GM12878 (cell line): ENCODE measurements around the gene GREB1. TPM values are rescaled to one million over a fixed set of nuclear protein-coding genes. Genes with fewer than 3 reads are reported as not detected.

Source experiments
- ATAC-seq: fragments of 200-7000 bp; cut with Tn5 transposase; 3 replicates; pipeline ENCODE4 v1.9.1; 2020; ENCODE audit warnings: mild to moderate bottlenecking, moderate library complexity
- BruUV-seq: library from RNA; stranded (reverse); fragments of 400-500 nt; replicated peaks from 2 replicates; lab custom pipeline; 2021; lab: Mats Ljungman, UMichigan
- CTCF ChIA-PET: fragments of 300-600 bp; sonication (Branson Sonifier 250); formaldehyde crosslinking; extraction: SDS; loops from one replicate; lab custom pipeline; 2021; ENCODE audit warnings: inconsistent platforms; lab: Yijun Ruan, JAX
- POLR2A ChIA-PET: fragments of 350-600 bp; formaldehyde crosslinking; extraction: SDS; loops from one replicate; lab custom pipeline; 2021; ENCODE audit warnings: inconsistent platforms; lab: Charles Lee
- RAD21 ChIA-PET: fragments of 300-600 bp; sonication (Branson Sonifier 250); formaldehyde crosslinking; loops from one replicate; lab custom pipeline; 2023; ENCODE audit warnings: antibody characterized with exemption; ENCODE audit not compliant: unreplicated experiment; lab: Charles Lee
- SMC1A ChIA-PET: fragments of 300-600 bp; sonication (Branson Sonifier 250); formaldehyde crosslinking; loops from one replicate; lab custom pipeline; 2023; ENCODE audit not compliant: unreplicated experiment, uncharacterized antibody; lab: Charles Lee
- DNase-seq: peaks from one replicate; pipeline ENCODE4 v3.0.0-alpha.2; 2011; ENCODE audit warnings: low read depth, low spot score
- FAIRE-seq: peaks from 3 replicates; lab custom pipeline; 2011; peaks lifted over from hg19 to GRCh38; lab: Jason Lieb, UNC
- H2AFZ ChIP-seq: 2 replicates; pipeline ENCODE4 v1.6.0; 2011; ENCODE audit warnings: low read depth, low read length, control low read depth; ENCODE audit not compliant: control insufficient read depth
- H3K27ac ChIP-seq: 2 replicates; pipeline ENCODE4 v1.5.1; 2011; ENCODE audit warnings: control low read depth; ENCODE audit not compliant: control insufficient read depth, insufficient read depth
- H3K27me3 ChIP-seq, 2 experiments: replicated peaks in 1 of 2; 2 replicates each; pipeline versions ENCODE4 v1.6.0 to v1.6.1; 2011; ENCODE audit warnings: low read length in 1 of 2; ENCODE audit not compliant: control insufficient read depth in 2 of 2, insufficient read depth in 2 of 2
- H3K36me3 ChIP-seq, 2 experiments: 2 replicates each; pipeline ENCODE4 v1.5.1; 2011; ENCODE audit warnings: low read length in 1 of 2; ENCODE audit not compliant: control insufficient read depth in 2 of 2, insufficient read depth in 2 of 2
- H3K4me1 ChIP-seq: 2 replicates; pipeline ENCODE4 v1.6.1; 2011; ENCODE audit warnings: mild to moderate bottlenecking, low read length, moderate library complexity, mixed read lengths; ENCODE audit not compliant: control insufficient read depth, insufficient read depth
- H3K4me2 ChIP-seq: 2 replicates; pipeline ENCODE4 v1.6.0; 2011; ENCODE audit warnings: control low read depth; ENCODE audit not compliant: control insufficient read depth, insufficient read depth
- H3K4me3 ChIP-seq: fragments of 200-600 bp; sonication (generic); 2 replicates; pipeline ENCODE4 v1.5.1; 2016
- H3K79me2 ChIP-seq: 2 replicates; pipeline ENCODE4 v1.6.0; 2011; ENCODE audit warnings: low read length; ENCODE audit not compliant: control insufficient read depth, insufficient read depth
- H3K9ac ChIP-seq: 2 replicates; pipeline ENCODE4 v1.8.0; 2011; ENCODE audit warnings: low read length, control low read depth, mixed read lengths; ENCODE audit not compliant: control insufficient read depth, insufficient read depth
- H3K9me3 ChIP-seq: replicated peaks from 3 replicates; pipeline ENCODE4 v1.5.1; 2011; ENCODE audit warnings: mild to moderate bottlenecking, low read length; ENCODE audit not compliant: control insufficient read depth, insufficient read depth
- H4K20me1 ChIP-seq: 2 replicates; pipeline ENCODE4 v1.6.0; 2011; ENCODE audit not compliant: control insufficient read depth, insufficient read depth
- BCL11A ChIP-seq: IDR thresholded peaks from 2 replicates; pipeline ENCODE4 v1.6.1; 2011; ENCODE audit warnings: low read depth, low read length
- BCLAF1 ChIP-seq: fragments of 450-650 bp; IDR thresholded peaks from 2 replicates; pipeline ENCODE4 v1.6.1; 2017; ENCODE audit warnings: antibody characterized with exemption, mild to moderate bottlenecking, moderate library complexity
- CHD2 ChIP-seq: IDR thresholded peaks from 2 replicates; pipeline ENCODE4 v1.6.1; 2011; ENCODE audit warnings: low read depth, low read length, improper control_type of control experiment, borderline replicate concordance
- CTCF ChIP-seq, 3 experiments: IDR thresholded peaks in 2 of 3; conservative IDR thresholded peaks in 1 of 3; 2 replicates each; pipeline ENCODE4 v1.5.1; 2011; ENCODE audit warnings: low read depth in 3 of 3, low read length in 3 of 3, mild to moderate bottlenecking in 3 of 3, control low read depth in 2 of 3, moderate library complexity in 2 of 3, inconsistent platforms in 1 of 3, mixed read lengths in 1 of 3; ENCODE audit not compliant: control insufficient read depth in 2 of 3, insufficient read depth in 1 of 3; ENCODE audit errors: extremely low read depth in 1 of 3
- DPF2 ChIP-seq: fragments of 450-650 bp; IDR thresholded peaks from 2 replicates; pipeline ENCODE4 v1.6.1; 2017; ENCODE audit warnings: mild to moderate bottlenecking
- HDAC6 ChIP-seq: fragments of 200-600 bp; sonication (generic); IDR thresholded peaks from one replicate; pipeline ENCODE4 v1.8.0; 2017; ENCODE audit warnings: antibody characterized with exemption; ENCODE audit not compliant: unreplicated experiment
- NR2C1 ChIP-seq: fragments of 450-650 bp; IDR thresholded peaks from 2 replicates; pipeline ENCODE4 v1.6.1; 2017; ENCODE audit warnings: antibody characterized with exemption, mild to moderate bottlenecking, moderate library complexity
- RAD51 ChIP-seq: fragments of 450-650 bp; IDR thresholded peaks from 2 replicates; pipeline ENCODE4 v1.6.1; 2016; ENCODE audit warnings: moderate library complexity, mild to moderate bottlenecking, inconsistent platforms
- REST ChIP-seq: IDR thresholded peaks from 2 replicates; pipeline ENCODE4 v1.6.1; 2012; ENCODE audit warnings: mild to moderate bottlenecking, low read depth, low read length
- RUNX3 ChIP-seq: IDR thresholded peaks from 2 replicates; pipeline ENCODE4 v1.6.1; 2012; ENCODE audit warnings: low read length, inconsistent platforms
- SIN3A ChIP-seq: IDR thresholded peaks from 2 replicates; pipeline ENCODE4 v1.6.1; 2012; ENCODE audit warnings: low read depth, low read length, improper control_type of control experiment
- USF1 ChIP-seq: IDR thresholded peaks from 2 replicates; pipeline ENCODE4 v1.6.1; 2011; ENCODE audit warnings: borderline replicate concordance, low read depth, mild to moderate bottlenecking, moderate library complexity, mixed read lengths, low read length; ENCODE audit not compliant: insufficient read depth; ENCODE audit errors: extremely low read length
- ZNF384 ChIP-seq: IDR thresholded peaks from 2 replicates; pipeline ENCODE4 v1.6.1; 2012; ENCODE audit warnings: low read depth, mild to moderate bottlenecking, low read length, improper control_type of control experiment, borderline replicate concordance
- WGBS: methylation state at CpG from one replicate; pipeline ENCODE4 v1.1.6; 2016; ENCODE audit warnings: low lambda C conversion rate; ENCODE audit not compliant: insufficient replicate concordance, insufficient coverage; ENCODE audit errors: missing lambda C conversion rate; 5-methylcytosine and 5-hydroxymethylcytosine counted together
- in situ Hi-C: fragments of 300-500 bp; cut with MboI; formaldehyde crosslinking; loops from 9 replicates; pipeline ENCODE4 v1.14.3; 2018; ENCODE audit warnings: mixed read lengths
- intact Hi-C: fragments of 100-400 bp; cut with micrococcal nuclease; formaldehyde crosslinking; loops from one replicate; pipeline ENCODE4 v1.14.2; 2022; ENCODE audit not compliant: unreplicated experiment
- polyA plus RNA-seq, 11 experiments: library from polyadenylated mRNA; depleted of rRNA in 4 of 11; unstranded in 6 of 11; stranded (reverse) in 5 of 11; fragments of >200 nt; fragmentation: Nextera tagmentation in 4 of 11; fragmentation: Illumina TruSeq in 1 of 11; extraction: Ambion mirVana in 4 of 11; extraction: Trizol in 1 of 11; gene quantifications; 1 replicate in 1 of 11; 2 replicates in 10 of 11; pipeline versions ENCODE4 v1.2.1 to v1.2.3, GENCODE V29; 2011 to 2016; ENCODE audit warnings: inconsistent platforms in 2 of 11, missing spikeins in 2 of 11, low read depth in 1 of 11
- total RNA-seq, 4 experiments: library from RNA; depleted of rRNA in 3 of 4; stranded (reverse); fragments of >200 nt in 3 of 4; fragmentation: Illumina TruSeq in 1 of 4; extraction: Trizol in 1 of 4; gene quantifications; 2 replicates each; pipeline versions ENCODE4 v1.2.1 to v1.2.3, GENCODE V29; 2013 to 2021

Gene GREB1
- total and polyA plus RNA-seq, 10 of the 15 experiments (the other 5 are each of a cell fraction or from before 2014, with no cell fraction given) = 0.09 to 2.1 (median 0.37) TPM; not detected in 1

- SMC1A ChIA-PET = interaction anchor here (0.8 to 3.4 kb wide), 15 partner anchors 15 to 454 kb away, joined by 3 to 44 read pairs (median 3); no protein-coding TSS in a partner anchor
- POLR2A ChIA-PET = no interaction called here
- Histone ChIP-seq H3K27ac (no peak overlapping the region), H3K4me1 (no peaks in the 10 kb centered on the region), H4K20me1 (no peaks in the 10 kb centered on the region), H3K9ac (no peak overlapping the region), H3K4me3 (no peak overlapping the region), H3K79me2 (no peaks in the 10 kb centered on the region), H3K27me3 (peaks cover 0 to 2% of the 10 kb centered on the region in 2 experiments; a peak in 1 of 4 replicates), H3K36me3 (no peaks in the 10 kb centered on the region), H3K9me3 (no peaks in the 10 kb centered on the region; the same call in 2 of the 3 replicates), H2AFZ (no peak overlapping the region), H3K4me2 (no peak overlapping the region)
- RAD21 ChIA-PET = interaction anchor here (0.6 to 4.6 kb wide), 13 partner anchors 9 to 978 kb away, joined by 3 to 55 read pairs (median 4); a partner anchor contains a TSS
- in situ Hi-C loops = loop anchor here (5.0 kb wide), 3 partner anchors 107 to 747 kb away; a partner anchor contains a TSS
- CTCF ChIA-PET = interaction anchor here (0.6 to 8.2 kb wide), 44 partner anchors 9 to 1423 kb away, joined by 3 to 206 read pairs (median 4); partner anchors contain the start of genes E2F6 and GREB1
- intact Hi-C loops = loop anchor here (1.0 to 10.0 kb wide), 6 partner anchors 106 to 749 kb away; no protein-coding TSS in a partner anchor
- 45% methylated on average over 14 of the region's 14 CpGs for WGBS
- FAIRE-seq (peak; percentile 93), ATAC-seq (peak; percentile 91), DNase-seq (peak; percentile 46)
- BruUV-seq = no TSS peak
- TF ChIP-seq BCL11A (no peak), CHD2 (no peak), HDAC6 (no peak), RAD51 (no peak), USF1 (no peak), BCLAF1 (no peak), REST (no peak), NR2C1 (no peak), RUNX3 (no peak; the same call in 1 of the 2 replicates), CTCF (IDR thresholded peaks at IDR 0.05 in 2 of 3, conservative IDR thresholded peaks at IDR 0.05 in 1 of 3; ENCODE audit: control insufficient read depth in 2 of 3, extremely low read depth in 1 of 3, insufficient read depth in 1 of 3, low read depth in 3 of 3, low read length in 3 of 3) (peak; percentile 90 to 98 (median 92)), ZNF384 (no peak), DPF2 (0 out of 2 replicates have a peak, but pooled peaks have one; percentile 34), SIN3A (no peak)
Observed at GRCh38 chr2:11583840-11584524, 50.1 kb downstream of the GREB1 start.
